AG10803 (cell line): Measurements from ENCODE around the gene UCN3.

ENCODE experiments used
- DNase-seq: peaks from one replicate; pipeline ENCODE4 v3.0.0; 2010; ENCODE audit warnings: low read depth
- H3K4me3 ChIP-seq: 2 replicates; pipeline ENCODE4 v1.5.1; 2011; ENCODE audit warnings: mild to moderate bottlenecking, low read length, control low read depth
- CTCF ChIP-seq: conservative IDR thresholded peaks from 2 replicates; pipeline ENCODE4 v1.5.1; 2011; ENCODE audit warnings: mild to moderate bottlenecking, low read length, control low read depth, inconsistent platforms

The UCN3 gene

GRCh38 chr10:5393529-5393928 lies 28.8 kb downstream of the UCN3 start:
- TF ChIP-seq CTCF, result no peak
- no peak overlapping the region for H3K4me3 ChIP-seq
- DNase-seq, result no peak

GRCh38 chr10:5395168-5395567 lies 30.4 kb downstream of the UCN3 start:
- no peak for TF ChIP-seq CTCF
- no peak overlapping the region for H3K4me3 ChIP-seq
- no peak for DNase-seq

- no peak for DNase-seq
- H3K4me3 ChIP-seq, result no peak overlapping the region
- TF ChIP-seq CTCF, result no peak
Observed at GRCh38 chr10:5396556-5397300, 32.0 kb downstream of the UCN3 start.

- H3K4me3 ChIP-seq, result no peak overlapping the region
- no peak for TF ChIP-seq CTCF
- no peak for DNase-seq
Observed at GRCh38 chr10:5399332-5399731, 34.6 kb downstream of the UCN3 start.

- DNase-seq, result no peak
- TF ChIP-seq CTCF, result no peak
- no peak overlapping the region for H3K4me3 ChIP-seq
Observed at GRCh38 chr10:5400468-5401240, 35.9 kb downstream of the UCN3 start.

GRCh38 chr10:5402798-5403197 lies 38.0 kb downstream of the UCN3 start:
- DNase-seq, result no peak
- H3K4me3 ChIP-seq, result no peak overlapping the region
- TF ChIP-seq CTCF, result no peak
